SK-N-SH treated with all-trans-retinoic acid at 6 μM for 48 hours (cell line): ENCODE measurements around the gene KCND2.

Experiments
- ARNTL ChIP-seq: fragments of 450-650 bp; formaldehyde crosslinking; IDR thresholded peaks from 2 replicates; pipeline ENCODE4 v1.5.0; 2020; ENCODE audit warnings: low read depth, mild to moderate bottlenecking, moderate library complexity, borderline replicate concordance
- CREB5 ChIP-seq: fragments of 250-450 bp; sonication (Bioruptor Pico); IDR thresholded peaks from 2 replicates; pipeline ENCODE4 v1.5.1; 2020; ENCODE audit warnings: low read depth, mild to moderate bottlenecking, moderate library complexity
- CSDC2 ChIP-seq: fragments of 250-450 bp; sonication (Bioruptor Pico); IDR thresholded peaks from 2 replicates; pipeline ENCODE4 v1.5.0; 2020; ENCODE audit warnings: mild to moderate bottlenecking, moderate library complexity
- ISL1 ChIP-seq: fragments of 250-450 bp; sonication (Bioruptor Pico); IDR thresholded peaks from 2 replicates; pipeline ENCODE4 v2.1.2; 2022; ENCODE audit warnings: mild to moderate bottlenecking, moderate library complexity
- PATZ1 ChIP-seq: fragments of 250-450 bp; sonication (Bioruptor Pico); IDR thresholded peaks from 2 replicates; pipeline ENCODE4 v1.8.0; 2020; ENCODE audit warnings: mild to moderate bottlenecking, moderate library complexity, borderline replicate concordance
- POU6F1 ChIP-seq: fragments of 250-450 bp; sonication (Bioruptor Pico); IDR thresholded peaks from 2 replicates; pipeline ENCODE4 v1.8.0; 2021; ENCODE audit warnings: low read depth, mild to moderate bottlenecking, moderate library complexity, borderline replicate concordance
- PPARA ChIP-seq: fragments of 250-450 bp; sonication (Bioruptor Pico); IDR thresholded peaks from 2 replicates; pipeline ENCODE4 v1.5.0; 2020; ENCODE audit warnings: mild to moderate bottlenecking, borderline replicate concordance
- RARB ChIP-seq: fragments of 250-450 bp; sonication (Bioruptor Pico); IDR thresholded peaks from 2 replicates; pipeline ENCODE4 v1.8.0; 2021; ENCODE audit warnings: mild to moderate bottlenecking, moderate library complexity
- TCF4 ChIP-seq: fragments of 250-450 bp; sonication (Bioruptor Pico); IDR thresholded peaks from 2 replicates; pipeline ENCODE4 v1.8.0; 2021; ENCODE audit warnings: mild to moderate bottlenecking, moderate library complexity, borderline replicate concordance
- ZFP3 ChIP-seq: fragments of 250-450 bp; sonication (Bioruptor Pico); IDR thresholded peaks from 2 replicates; pipeline ENCODE4 v1.5.0; 2020; ENCODE audit warnings: mild to moderate bottlenecking, moderate library complexity
- ZFP30 ChIP-seq: fragments of 450-650 bp; formaldehyde crosslinking; IDR thresholded peaks from 2 replicates; pipeline ENCODE4 v1.5.0; 2022; ENCODE audit warnings: mild to moderate bottlenecking, moderate library complexity
- ZNF565 ChIP-seq: fragments of 450-650 bp; formaldehyde crosslinking; conservative IDR thresholded peaks from 2 replicates; pipeline ENCODE4 v1.5.0; 2020; ENCODE audit warnings: low read depth, mild to moderate bottlenecking, moderate library complexity
- ZNF8 ChIP-seq: fragments of 450-650 bp; formaldehyde crosslinking; IDR thresholded peaks from 2 replicates; pipeline ENCODE4 v1.5.0; 2020; ENCODE audit warnings: mild to moderate bottlenecking, moderate library complexity

- no peak for TF ChIP-seq PPARA
- no peak for TF ChIP-seq RARB
- TF ChIP-seq TCF4, result no peak
- no peak for TF ChIP-seq CREB5 (CRISPR knock-in tag)
- no peak for TF ChIP-seq ISL1 (CRISPR knock-in tag)
- TF ChIP-seq PATZ1 (CRISPR knock-in tag), result no peak
- TF ChIP-seq ZFP30 (CRISPR knock-in tag), result no peak
- no peak for TF ChIP-seq ZFP3 (CRISPR knock-in tag)
- TF ChIP-seq POU6F1, result no peak
- no peak for TF ChIP-seq CSDC2
- TF ChIP-seq ZNF8 (CRISPR knock-in tag), result no peak
- no peak for TF ChIP-seq ARNTL
- no peak for TF ChIP-seq ZNF565 (CRISPR knock-in tag)
Measured at GRCh38 chr7:120475994-120476393, 203.0 kb downstream of the KCND2 start.
